D721Med (cell line): ENCODE results near the gene IL17RC.
A peak's percentile ranks its signal among the peaks of the same experiment; 100 is the strongest.

Experiments used
- DNase-seq: peaks from one replicate; pipeline ENCODE4 v3.0.0; 2011; ENCODE audit warnings: low spot score; ENCODE audit not compliant: insufficient read length
- FAIRE-seq: peaks from 2 replicates; lab custom pipeline; 2011; peaks lifted over from hg19 to GRCh38; lab: Jason Lieb, UNC
- CTCF ChIP-seq: IDR thresholded peaks from 2 replicates; pipeline ENCODE4 v1.5.1; 2012; ENCODE audit warnings: mild to moderate bottlenecking, control low read depth; ENCODE audit not compliant: insufficient read depth; ENCODE audit errors: missing control alignments

The IL17RC gene

GRCh38 chr3:9942164-9942563, 25.3 kb downstream of the IL17RC start:
- no peak for TF ChIP-seq CTCF
- FAIRE-seq: no peak
- DNase-seq: no peak

GRCh38 chr3:9942934-9943690, 26.2 kb downstream of the IL17RC start:
- DNase-seq (no peak), FAIRE-seq (no peak)
- no peak for TF ChIP-seq CTCF

GRCh38 chr3:9944271-9944670, 27.4 kb downstream of the IL17RC start:
- FAIRE-seq (no peak), DNase-seq (no peak)
- TF ChIP-seq CTCF: no peak

GRCh38 chr3:9945358-9945757, 28.5 kb downstream of the IL17RC start:
- DNase-seq (no peak), FAIRE-seq (no peak)
- TF ChIP-seq CTCF: no peak

DNA sequence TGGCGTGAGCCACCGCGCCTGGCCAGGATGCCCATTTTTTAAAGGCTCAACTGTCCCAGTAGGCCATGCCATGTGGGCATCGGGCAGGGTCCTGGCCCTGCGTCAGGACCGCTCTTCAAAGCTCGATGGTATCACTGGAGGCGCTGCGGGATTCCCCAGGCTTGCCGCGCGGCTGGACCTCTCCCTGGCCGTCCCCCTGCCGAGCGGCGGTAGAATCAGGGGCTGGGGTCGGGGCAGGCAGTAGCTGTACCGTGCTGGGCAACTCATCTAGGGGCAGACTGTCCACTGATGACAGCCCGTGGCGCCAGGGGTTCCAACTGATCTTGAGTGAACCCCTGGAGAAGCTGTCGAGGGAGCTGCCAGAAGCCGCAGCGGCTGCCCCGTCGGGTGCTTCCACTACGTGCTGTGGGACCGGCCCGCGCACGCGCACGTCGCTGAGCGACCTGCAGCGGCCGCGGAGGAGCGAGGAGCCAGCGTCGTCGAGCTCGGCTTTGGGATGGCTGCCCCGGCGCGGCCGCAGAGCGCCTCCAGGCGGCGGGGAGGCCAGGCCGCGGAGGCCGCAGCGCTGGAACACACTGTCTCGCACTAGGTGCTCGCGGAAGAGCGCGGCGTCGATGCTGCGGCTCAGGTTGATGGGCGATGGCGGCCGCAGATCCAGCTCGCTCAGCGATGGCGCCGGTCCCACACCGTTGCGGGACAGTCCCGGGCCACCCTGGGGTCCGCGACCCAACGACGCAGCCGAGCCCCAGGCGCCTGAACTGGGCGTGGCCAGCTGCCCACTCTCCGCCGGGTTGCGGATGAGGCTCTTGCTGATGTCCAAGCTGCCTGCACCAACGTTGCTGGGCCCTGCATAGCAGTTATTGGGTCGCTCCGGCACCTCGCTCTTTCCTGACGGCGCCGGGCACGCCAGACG, 29.5 kb downstream of the IL17RC start:
- peak; percentile 82 for DNase-seq
- no peak for FAIRE-seq
- peak; percentile 75 for TF ChIP-seq CTCF

- FAIRE-seq (no peak), DNase-seq (peak; percentile 47)
- TF ChIP-seq CTCF: peak; percentile 52
These were observed 30.4 kb downstream of the IL17RC start for GRCh38 chr3:9947025-9947995.
